ENCODE data around the gene C1S.

GRCh38 chr12:7072035-7072434, 11.5 kb downstream of the C1S start:
- no peak for TF ChIP-seq POLR2AphosphoS5 (IDR thresholded peaks at IDR 0.05; ENCODE audit: low read depth, low read length)
- no peak for TF ChIP-seq POLR2A (IDR thresholded peaks at IDR 0.05; ENCODE audit: low read depth, low read length)
- no peak for TF ChIP-seq POU2F2 (IDR thresholded peaks at IDR 0.05; ENCODE audit: low read depth, low read length)

All from GM12891 (cell line).